Common myeloid progenitor, CD34-positive (primary cell): ENCODE data around the gene PTPRG.

Experiments used
- CTCF ChIA-PET: fragments of 350-600 bp; sonication (Branson Sonifier 250); formaldehyde crosslinking; loops from one replicate; lab custom pipeline; 2021; ENCODE audit warnings: antibody characterized with exemption; lab: Charles Lee
- POLR2A ChIA-PET: fragments of 350-600 bp; sonication (Branson Sonifier 250); formaldehyde crosslinking; loops from one replicate; lab custom pipeline; 2021; ENCODE audit warnings: antibody characterized with exemption; lab: Charles Lee
- DNase-seq, 3 donors: peaks; one replicate each; pipeline versions ENCODE4 v3.0.0 to v3.0.0-alpha.2; 2013
- H3K27ac ChIP-seq, 2 experiments: 1 replicate in 1 of 2; 2 replicates in 1 of 2; pipeline ENCODE4 v1.7.0; 2013; ENCODE audit warnings: inconsistent platforms in 2 of 2, low read length in 2 of 2, mild to moderate bottlenecking in 2 of 2, low read depth in 1 of 2, moderate library complexity in 1 of 2; ENCODE audit not compliant: severe bottlenecking in 2 of 2, insufficient read depth in 1 of 2, poor library complexity in 1 of 2
- H3K27me3 ChIP-seq, 5 experiments: replicated peaks in 2 of 5; 1 replicate in 3 of 5; 2 replicates in 2 of 5; pipeline versions ENCODE4 v1.6.1 to v1.7.0; 2013; ENCODE audit warnings: low read length in 4 of 5, mild to moderate bottlenecking in 2 of 5, moderate library complexity in 2 of 5, inconsistent platforms in 1 of 5; ENCODE audit not compliant: insufficient read depth in 5 of 5, control insufficient read depth in 4 of 5
- H3K36me3 ChIP-seq, 4 experiments: 1 replicate in 2 of 4; 2 replicates in 2 of 4; pipeline versions ENCODE4 v1.6.1 to v1.7.0; 2013; ENCODE audit warnings: low read length in 3 of 4, control low read depth in 1 of 4, mild to moderate bottlenecking in 1 of 4; ENCODE audit not compliant: control insufficient read depth in 4 of 4, insufficient read depth in 4 of 4
- H3K4me1 ChIP-seq, 4 experiments: 1 replicate in 3 of 4; 2 replicates in 1 of 4; pipeline versions ENCODE4 v1.6.1 to v1.7.1; 2013; ENCODE audit warnings: low read length in 3 of 4, mild to moderate bottlenecking in 3 of 4, control low read depth in 1 of 4, inconsistent platforms in 1 of 4, moderate library complexity in 1 of 4; ENCODE audit not compliant: control insufficient read depth in 4 of 4, insufficient read depth in 4 of 4; ENCODE audit errors: control extremely low read depth in 1 of 4
- H3K4me3 ChIP-seq, 7 experiments: 1 replicate in 4 of 7; 2 replicates in 3 of 7; pipeline versions ENCODE4 v1.5.1 to v1.7.0; 2013; ENCODE audit warnings: mild to moderate bottlenecking in 7 of 7, low read length in 6 of 7, moderate library complexity in 6 of 7, inconsistent platforms in 2 of 7, low read depth in 2 of 7, control low read depth in 1 of 7; ENCODE audit not compliant: insufficient read depth in 4 of 7, control insufficient read depth in 1 of 7; ENCODE audit errors: extremely low read depth in 1 of 7
- H3K9me3 ChIP-seq, 5 experiments: 1 replicate in 4 of 5; 2 replicates in 1 of 5; pipeline versions ENCODE4 v1.6.1 to v1.7.1; 2013; ENCODE audit warnings: low read length in 4 of 5, mild to moderate bottlenecking in 2 of 5, inconsistent platforms in 1 of 5, low read depth in 1 of 5, moderate library complexity in 1 of 5; ENCODE audit not compliant: control insufficient read depth in 4 of 5, insufficient read depth in 2 of 5; ENCODE audit errors: control extremely low read depth in 1 of 5
- WGBS: methylation state at CpG from one replicate; pipeline ENCODE4 v1.1.5; 2013; ENCODE audit not compliant: insufficient coverage; 5-methylcytosine and 5-hydroxymethylcytosine counted together

The PTPRG gene

DNA sequence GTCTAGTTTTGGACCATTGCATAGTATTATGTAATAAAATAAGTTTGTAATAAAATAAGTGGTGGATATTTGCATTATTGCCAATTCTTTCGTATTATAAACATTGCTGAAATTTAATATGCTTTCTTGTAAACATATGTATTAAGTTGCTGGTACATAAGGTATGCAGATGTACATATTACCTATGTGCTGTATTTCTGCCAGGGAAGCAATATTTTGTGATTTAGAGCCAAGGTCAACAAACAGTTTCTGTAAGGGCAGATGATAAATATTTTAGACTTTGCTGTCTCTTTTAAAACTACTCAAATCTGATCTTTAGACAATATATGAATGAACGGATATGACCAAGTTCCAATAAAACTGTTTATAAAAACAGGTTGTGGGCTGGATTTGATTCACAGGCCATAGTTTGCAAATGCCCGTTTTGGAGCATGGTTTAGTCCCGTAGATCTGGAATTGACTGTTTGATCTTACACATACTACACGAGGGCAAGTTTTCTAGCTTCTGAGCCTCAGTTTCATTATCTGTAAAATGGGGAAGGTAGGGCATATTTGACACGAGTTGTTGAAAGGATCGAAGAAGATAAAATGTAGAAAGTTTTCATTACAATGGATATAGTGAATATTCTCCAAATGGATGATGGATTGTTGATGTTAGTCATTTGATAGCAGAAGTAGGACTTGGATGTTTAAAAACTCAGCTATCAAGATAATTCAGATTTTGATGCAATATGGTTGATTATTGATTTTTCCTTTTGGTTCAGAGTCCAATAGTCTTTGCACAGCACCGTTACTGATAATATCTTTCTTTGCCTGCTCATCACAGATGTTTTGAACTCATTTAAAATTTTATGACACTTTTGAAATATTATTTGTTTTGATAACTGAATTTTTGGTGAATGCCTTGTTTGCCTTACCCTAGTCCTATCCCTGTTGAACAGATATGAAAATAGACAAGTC, 417.4 kb downstream of the PTPRG start:
- Histone ChIP-seq H3K27me3 (no peaks in the 10 kb centered on the region), H3K9me3 (no peaks in the 10 kb centered on the region), H3K4me3 (no peak overlapping the region), H3K4me1 (no peaks in the 10 kb centered on the region), H3K36me3 (no peaks in the 10 kb centered on the region), H3K27ac (no peak overlapping the region)
- no peak for DNase-seq
- ChIA-PET CTCF (no interaction called here), POLR2A (interaction anchor here (0.6 kb wide), 1 partner anchor 12 kb away, joined by 4 read pairs; no protein-coding TSS in a partner anchor)
- 96% methylated on average over 5 of the region's 8 CpGs for WGBS

DNA sequence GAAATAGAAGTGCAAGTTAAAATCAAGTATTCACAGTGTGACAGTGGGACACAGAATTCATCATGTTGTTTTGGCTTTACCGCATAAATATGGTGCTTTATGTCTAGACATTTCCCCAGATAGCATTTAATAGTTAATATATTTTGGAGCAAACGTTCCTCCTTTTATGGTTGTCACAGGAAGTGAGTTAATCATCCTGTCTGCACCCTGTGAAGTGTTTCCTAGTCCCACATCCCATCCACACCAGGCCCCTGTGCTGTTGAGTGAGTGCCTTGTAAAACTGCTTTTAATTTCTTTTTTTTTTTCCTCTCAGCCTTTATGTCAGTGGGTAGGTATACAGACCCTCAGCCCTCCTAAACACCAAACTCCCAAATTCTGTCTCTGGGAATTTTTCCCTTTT, 418.3 kb downstream of the PTPRG start:
- Histone ChIP-seq H3K27me3 (no peaks in the 10 kb centered on the region), H3K27ac (no peak overlapping the region), H3K4me1 (no peaks in the 10 kb centered on the region), H3K4me3 (no peak overlapping the region), H3K9me3 (no peaks in the 10 kb centered on the region), H3K36me3 (no peaks in the 10 kb centered on the region)
- CTCF ChIA-PET: no interaction called here
- POLR2A ChIA-PET: no interaction called here
- no CpG with 5 or more reads among the region's 2 CpGs for WGBS
- no peak for DNase-seq

DNA sequence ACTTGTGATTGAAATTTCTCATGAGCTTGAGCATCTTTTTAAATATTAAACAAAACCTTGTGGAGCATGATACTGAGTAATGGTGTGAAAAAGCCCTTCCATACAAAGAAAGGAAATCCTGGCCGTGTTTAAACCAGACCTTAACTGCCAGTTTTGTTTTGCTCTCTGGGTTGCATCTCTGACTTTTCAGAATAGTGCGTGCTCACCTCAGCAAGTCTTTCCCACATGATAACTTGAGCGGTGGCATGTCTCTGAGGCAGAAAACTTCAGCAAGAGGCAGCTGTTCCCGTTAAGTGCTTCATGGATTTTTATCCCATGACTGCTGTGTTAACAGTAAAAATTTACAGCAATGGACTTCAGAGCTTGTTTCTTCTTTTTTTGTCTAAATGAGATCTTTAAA, 418.7 kb downstream of the PTPRG start:
- no peak for DNase-seq
- Histone ChIP-seq H3K36me3 (no peaks in the 10 kb centered on the region), H3K27ac (no peak overlapping the region), H3K4me3 (no peak overlapping the region), H3K9me3 (no peaks in the 10 kb centered on the region), H3K4me1 (no peaks in the 10 kb centered on the region), H3K27me3 (no peaks in the 10 kb centered on the region)
- CTCF ChIA-PET: no interaction called here
- 88% methylated on average over 4 of the region's 4 CpGs for WGBS
- POLR2A ChIA-PET: no interaction called here

DNA sequence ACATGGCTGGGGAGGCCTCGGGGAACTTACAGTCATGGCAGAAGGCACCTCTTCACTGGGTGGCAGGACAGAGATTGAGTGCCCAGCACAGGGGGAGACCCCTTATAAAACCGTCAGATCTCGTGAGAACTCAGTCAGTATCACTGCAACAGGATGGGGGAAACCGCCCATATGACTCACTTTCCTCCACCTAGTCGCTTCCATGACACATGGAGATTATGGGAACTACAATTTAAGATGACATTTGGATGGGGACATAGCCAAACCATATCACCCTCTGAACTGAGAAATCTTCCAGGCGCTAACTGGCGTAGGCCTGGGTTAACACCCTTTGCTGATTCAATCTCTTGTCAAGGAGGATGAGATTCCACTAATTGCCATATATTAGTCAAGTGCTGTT, 419.7 kb downstream of the PTPRG start:
- no peaks in the 10 kb centered on the region for H3K36me3 ChIP-seq
- WGBS: 97% methylated on average over 7 of the region's 7 CpGs
- H3K9me3 ChIP-seq: no peaks in the 10 kb centered on the region
- H3K27me3 ChIP-seq: no peaks in the 10 kb centered on the region
- DNase-seq: no peak
- H3K27ac ChIP-seq: no peak overlapping the region
- ChIA-PET CTCF (no interaction called here), POLR2A (no interaction called here)
- no peaks in the 10 kb centered on the region for H3K4me1 ChIP-seq
- H3K4me3 ChIP-seq: no peak overlapping the region

DNA sequence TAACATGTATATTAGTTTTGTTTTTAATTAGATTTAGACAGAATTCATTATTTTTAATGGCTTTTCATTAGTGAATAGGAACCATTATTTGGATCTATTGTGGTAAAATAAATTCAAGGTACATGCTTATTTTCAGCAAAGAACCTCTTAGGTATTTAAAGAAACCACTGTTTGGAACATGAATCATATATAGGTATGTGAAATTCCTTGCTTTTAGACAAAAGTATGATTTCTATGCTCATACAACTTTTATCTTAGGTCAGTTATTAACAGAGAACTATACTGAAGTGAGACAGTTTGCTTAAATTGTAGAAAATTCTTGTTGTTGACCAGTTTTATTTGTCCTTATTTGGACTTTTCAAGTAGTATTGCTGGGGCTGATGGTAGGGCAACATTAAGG, 422.1 kb downstream of the PTPRG start:
- Histone ChIP-seq H3K9me3 (no peaks in the 10 kb centered on the region), H3K4me3 (no peak overlapping the region), H3K36me3 (no peaks in the 10 kb centered on the region), H3K27ac (no peak overlapping the region), H3K27me3 (no peaks in the 10 kb centered on the region), H3K4me1 (no peaks in the 10 kb centered on the region)
- ChIA-PET CTCF (no interaction called here), POLR2A (no interaction called here)
- DNase-seq: no peak

DNA sequence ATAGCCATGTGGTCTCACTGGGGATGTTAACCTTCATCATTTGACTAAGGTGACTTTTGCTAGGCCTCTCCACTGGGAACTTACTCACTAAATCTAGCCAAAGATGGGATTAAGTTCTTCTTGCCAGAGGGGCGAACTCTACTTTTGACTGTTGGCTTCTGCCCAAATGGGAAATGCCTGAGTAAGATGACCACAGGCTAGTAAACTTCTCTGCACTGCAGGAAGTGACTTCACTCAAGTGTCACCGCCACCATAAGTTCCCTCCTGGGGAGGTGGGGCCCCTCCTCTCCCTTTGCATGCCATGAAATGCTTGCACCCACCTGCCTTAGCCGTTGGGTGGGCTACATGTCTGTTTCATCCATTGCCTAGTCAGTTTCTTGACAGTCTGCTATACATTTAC, 423.6 kb downstream of the PTPRG start:
- H3K4me1 ChIP-seq: no peaks in the 10 kb centered on the region
- no peaks in the 10 kb centered on the region for H3K9me3 ChIP-seq
- ChIA-PET POLR2A (no interaction called here), CTCF (no interaction called here)
- DNase-seq: no peak
- WGBS: 67% methylated on average over 2 of the region's 3 CpGs
- no peaks in the 10 kb centered on the region for H3K36me3 ChIP-seq
- no peak overlapping the region for H3K4me3 ChIP-seq
- no peak overlapping the region for H3K27ac ChIP-seq
- H3K27me3 ChIP-seq: no peaks in the 10 kb centered on the region

DNA sequence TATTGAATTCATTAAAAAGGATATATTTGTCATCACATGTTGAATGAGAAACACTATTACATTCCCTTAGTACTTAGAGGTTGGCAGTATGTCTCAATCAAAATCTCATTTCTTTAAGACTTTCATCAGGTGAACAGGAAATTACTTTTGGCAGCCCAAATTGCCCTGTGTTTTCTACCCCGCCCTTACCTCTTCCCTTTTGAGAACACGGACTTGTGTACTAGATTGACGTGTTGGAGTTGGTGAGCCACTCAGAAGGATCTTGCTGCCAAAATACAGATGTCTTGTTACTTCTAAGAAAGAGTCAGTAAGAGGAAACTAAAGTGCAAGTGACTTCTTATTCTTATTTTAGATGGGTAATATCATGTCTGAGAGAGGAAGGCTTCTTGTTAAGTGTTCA, 425.1 kb downstream of the PTPRG start:
- WGBS: 100% methylated on average over 1 of the region's 3 CpGs
- CTCF ChIA-PET: no interaction called here

More for the DNA sequence above, 425.1 kb downstream of the PTPRG start:
- POLR2A ChIA-PET: no interaction called here
- Histone ChIP-seq H3K27me3 (no peaks in the 10 kb centered on the region), H3K36me3 (no peaks in the 10 kb centered on the region), H3K9me3 (no peaks in the 10 kb centered on the region), H3K4me1 (no peaks in the 10 kb centered on the region), H3K27ac (no peak overlapping the region), H3K4me3 (no peak overlapping the region)
- no peak for DNase-seq
